ENCODE data around the gene TOR4A. TPM values are rescaled to one million over a fixed set of nuclear protein-coding genes. Genes with fewer than 3 reads are reported as not detected.

Gene TOR4A
- total and polyA plus RNA-seq, 2 experiments from 2014 or later: 2.0 to 19.0 TPM

GRCh38 chr9:137296670-137297664, 19.4 kb downstream of the TOR4A start (continued):
- TF ChIP-seq CTCF (conservative IDR thresholded peaks at IDR 0.05; ENCODE audit: low read depth in 2 of 2) (no peak), ZNF331 (CRISPR knock-in tag; IDR thresholded peaks at IDR 0.05; ENCODE audit: low read depth) (no peak), JUNB (IDR thresholded peaks at IDR 0.05; ENCODE audit: unreplicated experiment) (no peak), NANOG (IDR thresholded peaks at IDR 0.05; ENCODE audit: borderline replicate concordance) (no peak), REST (IDR thresholded peaks at IDR 0.05; ENCODE audit: unreplicated experiment) (no peak)

GRCh38 chr9:137297966-137298365, 20.4 kb downstream of the TOR4A start:
- peaks cover 9% of the 10 kb centered on the region for H3K9me3 Mint-ChIP-seq
- H3K4me3 Mint-ChIP-seq: peak overlapping the region; percentile 59; the same call in 2 of the 3 replicates
- Histone ChIP-seq H3K27me3 (ENCODE audit: insufficient read depth) (peaks cover 33% of the 10 kb centered on the region), H4K20me1 (replicated peaks; ENCODE audit: insufficient read depth) (peaks cover 11% of the 10 kb centered on the region), H2AFZ (no peak overlapping the region), H3F3A (replicated peaks; ENCODE audit: low read depth) (peaks cover 26% of the 10 kb centered on the region), H3K4me2 (peak overlapping the region; percentile 96), H3K4me3 (peak overlapping the region; percentile 94; the same call in 1 of the 2 replicates), H3K9me2 (ENCODE audit: insufficient read depth) (no peaks in the 10 kb centered on the region), H3K79me2 (replicated peaks; ENCODE audit: insufficient read depth) (peaks cover 3% of the 10 kb centered on the region; the same call in 1 of the 2 replicates), H3K4me1 (ENCODE audit: insufficient read depth) (peaks cover 34% of the 10 kb centered on the region), H3K27ac (ENCODE audit: low read depth) (no peak overlapping the region), H3K36me3 (ENCODE audit: insufficient read depth) (no peaks in the 10 kb centered on the region)
- no peak overlapping the region for H3K27ac Mint-ChIP-seq
- ATAC-seq: no peak
- H3K4me1 Mint-ChIP-seq: peaks cover 37% of the 10 kb centered on the region
- peaks cover 32% of the 10 kb centered on the region for H3K27me3 Mint-ChIP-seq (ENCODE audit: insufficient read depth, low read depth, poor library complexity)
- DNase-seq (ENCODE audit: low spot score): no peak
- H3K36me3 Mint-ChIP-seq (ENCODE audit: low read depth): peaks cover 4% of the 10 kb centered on the region; the same call in 2 of the 3 replicates
- TF ChIP-seq POLR2AphosphoS5 (IDR thresholded peaks at IDR 0.05; ENCODE audit: low read depth): no peak
- no peak for TF ChIP-seq NANOG (IDR thresholded peaks at IDR 0.05; ENCODE audit: borderline replicate concordance)
- no peak for TF ChIP-seq ZNF331 (CRISPR knock-in tag; IDR thresholded peaks at IDR 0.05; ENCODE audit: low read depth)
- no peak for TF ChIP-seq ETS1 (IDR thresholded peaks at IDR 0.05)
- no peak for TF ChIP-seq EZH2phosphoT487 (IDR thresholded peaks at IDR 0.05; ENCODE audit: unreplicated experiment)
- TF ChIP-seq ZNF462 (CRISPR knock-in tag; IDR thresholded peaks at IDR 0.05): no peak

Measured in GM23338 (cell line).